HG02759 (cell line): Measurements from ENCODE around the gene HERPUD2.
A peak's percentile ranks its signal among the peaks of the same experiment; 100 is the strongest.

Experiments
- ATAC-seq: cut with Tn5 transposase; IDR thresholded peaks from one replicate; pipeline ENCODE4 v1.9.1; 2021; ENCODE audit warnings: mild to moderate bottlenecking, moderate library complexity; ENCODE audit not compliant: unreplicated experiment

Gene HERPUD2

GRCh38 chr7:35694784-35695472 lies at the start of gene HERPUD2:
HERPUD2 (minus strand) TSS chr7:35695135; CDS start chr7:35694330, 805 bp downstream.
- peak; percentile 94 for ATAC-seq

- ATAC-seq = no peak
These were observed 44.0 kb upstream of the HERPUD2 start for GRCh38 chr7:35738889-35739288.

GRCh38 chr7:35736725-35737124 lies 41.8 kb upstream of the HERPUD2 start:
- ATAC-seq = no peak

- ATAC-seq = no peak
These were observed 40.5 kb upstream of the HERPUD2 start for GRCh38 chr7:35735396-35735795.

- no peak for ATAC-seq
These were observed 39.1 kb upstream of the HERPUD2 start for GRCh38 chr7:35734001-35734483.

GRCh38 chr7:35731349-35731748 lies 36.4 kb upstream of the HERPUD2 start:
- no peak for ATAC-seq

GRCh38 chr7:35729061-35729783 lies 34.3 kb upstream of the HERPUD2 start:
- ATAC-seq = peak; percentile 54

GRCh38 chr7:35728412-35729060 lies 33.6 kb upstream of the HERPUD2 start:
- ATAC-seq = no peak

- ATAC-seq = no peak
These were observed 32.6 kb upstream of the HERPUD2 start for GRCh38 chr7:35727571-35727970.

- no peak for ATAC-seq
These were observed 31.7 kb upstream of the HERPUD2 start for GRCh38 chr7:35726654-35727053.

GRCh38 chr7:35725280-35725680 lies 30.3 kb upstream of the HERPUD2 start:
- ATAC-seq = peak; percentile 48

- ATAC-seq = no peak
These were observed 28.1 kb upstream of the HERPUD2 start for GRCh38 chr7:35723011-35723410.

- ATAC-seq = peak; percentile 18
These were observed 27.3 kb upstream of the HERPUD2 start for GRCh38 chr7:35722054-35722849.

GRCh38 chr7:35721288-35721687 lies 26.4 kb upstream of the HERPUD2 start:
- ATAC-seq = no peak

- ATAC-seq = no peak
These were observed 25.9 kb upstream of the HERPUD2 start for GRCh38 chr7:35720849-35721248.

- no peak for ATAC-seq
These were observed 25.1 kb upstream of the HERPUD2 start for GRCh38 chr7:35720032-35720431.

- ATAC-seq = no peak
These were observed 23.1 kb upstream of the HERPUD2 start for GRCh38 chr7:35718047-35718446.

- no peak for ATAC-seq
These were observed 22.6 kb upstream of the HERPUD2 start for GRCh38 chr7:35717516-35717915.

GRCh38 chr7:35717013-35717412 lies 22.1 kb upstream of the HERPUD2 start:
- ATAC-seq = no peak

GRCh38 chr7:35716038-35716803 lies 21.3 kb upstream of the HERPUD2 start:
- no peak for ATAC-seq
